ENCODE data around the gene MINDY4.
A peak's percentile ranks its signal among the peaks of the same experiment; 100 is the strongest.

MINDY4 gene

GRCh38 chr7:30916255-30916654 lies 145.0 kb downstream of the MINDY4 start:
- Histone ChIP-seq H3K4me3 (ENCODE audit: low read depth in 1 of 2, low read length in 2 of 2) (no peak overlapping the region), H3K27me3 (ENCODE audit: low read depth, low read length) (no peaks in the 10 kb centered on the region), H3K36me3 (ENCODE audit: control insufficient read depth in 1 of 2, insufficient read depth in 2 of 2, low read length in 2 of 2) (no peaks in the 10 kb centered on the region), H3K4me1 (ENCODE audit: control insufficient read depth in 1 of 2, insufficient read depth in 2 of 2, low read length in 2 of 2) (peaks cover 12 to 57% of the 10 kb centered on the region in 2 donors), H3K27ac (ENCODE audit: low read length) (no peak overlapping the region), H3K9me3 (ENCODE audit: control insufficient read depth in 1 of 2, low read length in 2 of 2) (no peaks in the 10 kb centered on the region)

- no peak overlapping the region for H3K4me3 ChIP-seq (ENCODE audit: low read depth in 1 of 2, low read length in 2 of 2)
- H3K4me1 ChIP-seq (ENCODE audit: control insufficient read depth in 1 of 2, insufficient read depth in 2 of 2, low read length in 2 of 2): peaks cover 12 to 60% of the 10 kb centered on the region in 2 donors
- no peaks in the 10 kb centered on the region for H3K9me3 ChIP-seq (ENCODE audit: control insufficient read depth in 1 of 2, low read length in 2 of 2)
- no peaks in the 10 kb centered on the region for H3K27me3 ChIP-seq (ENCODE audit: low read depth, low read length)
- H3K36me3 ChIP-seq (ENCODE audit: control insufficient read depth in 1 of 2, insufficient read depth in 2 of 2, low read length in 2 of 2): no peaks in the 10 kb centered on the region
- no peak overlapping the region for H3K27ac ChIP-seq (ENCODE audit: low read length)
Observed at GRCh38 chr7:30916767-30917166, 145.6 kb downstream of the MINDY4 start.

- H3K4me1 ChIP-seq (ENCODE audit: control insufficient read depth in 1 of 2, insufficient read depth in 2 of 2, low read length in 2 of 2): peaks cover 12 to 59% of the 10 kb centered on the region in 2 donors
- H3K27ac ChIP-seq (ENCODE audit: low read length): no peak overlapping the region
Observed at GRCh38 chr7:30917216-30917893, 146.1 kb downstream of the MINDY4 start.

DNA sequence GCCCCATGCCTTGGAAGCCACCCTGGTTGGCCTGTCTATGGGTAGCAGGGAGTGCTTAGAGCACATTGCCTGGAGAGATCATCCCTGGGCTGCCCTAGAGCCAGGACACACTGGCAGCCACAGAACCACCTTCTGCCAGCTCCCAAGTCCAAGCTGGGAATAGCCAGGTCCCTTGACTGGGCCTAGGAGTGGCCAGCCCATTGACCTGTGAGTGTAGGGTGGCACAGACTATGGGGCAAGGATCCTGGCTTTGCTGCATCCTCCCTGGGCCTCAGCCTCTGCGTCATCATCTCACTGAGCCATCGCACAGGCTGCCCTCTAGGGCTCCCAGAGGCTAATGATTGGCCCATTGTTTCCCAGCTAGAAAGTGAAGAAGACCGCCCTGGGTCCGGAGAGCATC lies 147.5 kb downstream of the MINDY4 start:
- peaks cover 12 to 50% of the 10 kb centered on the region in 2 donors for H3K4me1 ChIP-seq (ENCODE audit: control insufficient read depth in 1 of 2, insufficient read depth in 2 of 2, low read length in 2 of 2)
- H3K36me3 ChIP-seq (ENCODE audit: control insufficient read depth in 1 of 2, insufficient read depth in 2 of 2, low read length in 2 of 2): peaks cover 0 to 6% of the 10 kb centered on the region in 2 donors
- no peaks in the 10 kb centered on the region for H3K27me3 ChIP-seq (ENCODE audit: low read depth, low read length)
- no peaks in the 10 kb centered on the region for H3K9me3 ChIP-seq (ENCODE audit: control insufficient read depth in 1 of 2, low read length in 2 of 2)
- H3K27ac ChIP-seq (ENCODE audit: low read length): no peak overlapping the region
- no peak overlapping the region for H3K4me3 ChIP-seq (ENCODE audit: low read depth in 1 of 2, low read length in 2 of 2)

More at GRCh38 chr7:30917216-30917893, 146.1 kb downstream of the MINDY4 start:
- H3K9me3 ChIP-seq (ENCODE audit: control insufficient read depth in 1 of 2, low read length in 2 of 2): no peaks in the 10 kb centered on the region
- no peak overlapping the region for H3K4me3 ChIP-seq (ENCODE audit: low read depth in 1 of 2, low read length in 2 of 2)
- no peaks in the 10 kb centered on the region for H3K27me3 ChIP-seq (ENCODE audit: low read depth, low read length)
- H3K36me3 ChIP-seq (ENCODE audit: control insufficient read depth in 1 of 2, insufficient read depth in 2 of 2, low read length in 2 of 2): no peaks in the 10 kb centered on the region

GRCh38 chr7:30920021-30920583 lies 148.9 kb downstream of the MINDY4 start:
- Histone ChIP-seq H3K27ac (ENCODE audit: low read length) (peak overlapping the region; percentile 23), H3K27me3 (ENCODE audit: low read depth, low read length) (no peaks in the 10 kb centered on the region), H3K9me3 (ENCODE audit: control insufficient read depth in 1 of 2, low read length in 2 of 2) (no peaks in the 10 kb centered on the region), H3K36me3 (ENCODE audit: control insufficient read depth in 1 of 2, insufficient read depth in 2 of 2, low read length in 2 of 2) (peaks cover 8 to 20% of the 10 kb centered on the region in 2 donors), H3K4me3 (ENCODE audit: low read depth in 1 of 2, low read length in 2 of 2) (no peak overlapping the region), H3K4me1 (ENCODE audit: control insufficient read depth in 1 of 2, insufficient read depth in 2 of 2, low read length in 2 of 2) (peaks cover 12 to 38% of the 10 kb centered on the region in 2 donors)

DNA sequence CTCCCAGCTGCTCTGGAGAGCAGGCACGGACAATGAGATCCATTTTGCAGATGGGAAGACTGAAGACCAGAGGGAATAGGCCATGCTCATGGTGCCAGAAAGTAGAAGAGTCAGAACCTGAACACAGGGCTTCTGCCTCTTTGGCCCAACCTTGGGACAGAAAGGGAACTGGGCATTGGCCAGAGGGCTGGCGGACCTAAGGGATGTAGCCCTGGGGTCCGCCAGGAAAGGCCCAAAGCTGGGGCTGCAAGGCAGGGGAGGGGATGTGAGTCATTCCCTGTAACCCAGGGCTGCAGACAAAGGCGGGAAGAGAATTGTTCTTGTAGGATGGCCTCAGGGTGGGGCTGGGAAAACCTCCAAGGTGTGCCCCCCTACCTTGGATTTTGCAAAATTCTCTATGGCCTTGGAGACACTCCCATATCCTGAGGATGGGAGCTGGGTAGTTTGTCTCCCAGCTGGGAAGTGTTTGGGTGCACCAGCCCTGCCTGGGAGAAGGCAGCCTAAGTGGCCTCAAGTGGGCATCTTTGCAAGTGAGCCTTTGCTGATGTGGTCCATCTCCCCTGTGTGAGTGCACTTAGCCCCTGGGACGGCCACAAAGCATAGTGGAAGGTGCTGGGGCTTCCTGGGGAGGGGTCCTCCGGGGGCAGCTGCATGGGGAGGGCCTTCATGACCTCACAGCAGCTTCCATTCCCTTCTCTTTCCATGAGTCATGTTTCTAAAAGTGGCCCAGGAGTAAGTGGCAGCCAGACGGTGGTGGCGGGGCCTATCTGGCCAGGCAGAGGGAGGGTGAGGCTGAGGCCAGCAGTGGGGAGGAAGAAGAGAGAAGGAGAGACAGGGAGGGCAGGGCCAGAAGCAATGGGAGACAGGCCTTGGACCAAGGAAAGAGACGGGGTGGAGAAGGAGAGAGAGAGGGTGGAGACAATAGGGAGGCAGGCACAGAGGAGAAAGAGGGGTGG lies 149.6 kb downstream of the MINDY4 start:
- Histone ChIP-seq H3K9me3 (ENCODE audit: control insufficient read depth in 1 of 2, low read length in 2 of 2) (no peaks in the 10 kb centered on the region), H3K27me3 (ENCODE audit: low read depth, low read length) (no peaks in the 10 kb centered on the region), H3K4me1 (ENCODE audit: control insufficient read depth in 1 of 2, insufficient read depth in 2 of 2, low read length in 2 of 2) (peaks cover 12 to 34% of the 10 kb centered on the region in 2 donors), H3K4me3 (ENCODE audit: low read depth in 1 of 2, low read length in 2 of 2) (no peak overlapping the region), H3K36me3 (ENCODE audit: control insufficient read depth in 1 of 2, insufficient read depth in 2 of 2, low read length in 2 of 2) (peaks cover 8 to 27% of the 10 kb centered on the region in 2 donors), H3K27ac (ENCODE audit: low read length) (peak overlapping the region; percentile 23)

DNA sequence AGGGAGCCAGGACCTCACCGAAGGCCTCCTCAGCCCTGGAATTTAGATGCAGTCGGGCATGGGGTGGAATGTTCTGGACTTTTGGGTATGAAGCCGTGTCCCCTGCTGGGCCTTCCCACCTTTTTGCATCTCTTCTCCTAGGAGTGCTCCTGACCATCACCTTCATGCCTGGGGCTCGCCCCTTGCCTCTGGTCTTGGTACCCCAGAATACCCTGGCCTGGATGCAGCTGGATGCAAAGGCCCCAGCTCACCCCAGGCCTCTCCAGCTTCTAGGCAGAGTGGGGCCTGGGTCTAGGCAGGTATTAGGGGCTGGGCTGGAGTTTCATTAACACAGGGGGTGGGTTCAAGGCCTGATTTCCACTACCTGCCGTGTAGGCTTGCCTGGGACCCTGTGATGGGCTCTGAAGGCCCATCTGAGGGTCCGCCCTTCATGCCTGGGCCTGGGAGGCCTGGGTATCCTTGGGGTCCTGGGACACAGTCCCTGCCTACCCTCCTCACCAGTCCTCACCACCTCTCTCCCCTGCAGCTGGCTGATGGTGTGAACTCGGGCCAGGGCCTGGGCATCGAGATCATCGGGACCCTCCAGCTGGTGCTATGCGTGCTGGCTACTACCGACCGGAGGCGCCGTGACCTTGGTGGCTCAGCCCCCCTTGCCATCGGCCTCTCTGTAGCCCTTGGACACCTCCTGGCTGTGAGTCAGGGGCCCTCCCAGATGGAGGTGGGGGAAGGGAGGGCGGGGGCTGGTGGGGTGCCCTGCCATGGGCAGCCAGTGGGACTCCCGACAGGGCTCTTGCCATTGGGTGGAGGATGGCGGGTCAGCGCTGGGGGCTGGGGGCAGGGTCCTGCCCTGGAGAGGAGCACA lies 150.6 kb downstream of the MINDY4 start:
- Histone ChIP-seq H3K36me3 (ENCODE audit: control insufficient read depth in 1 of 2, insufficient read depth in 2 of 2, low read length in 2 of 2) (peaks cover 8 to 35% of the 10 kb centered on the region in 2 donors), H3K4me3 (ENCODE audit: low read depth in 1 of 2, low read length in 2 of 2) (no peak overlapping the region), H3K9me3 (ENCODE audit: control insufficient read depth in 1 of 2, low read length in 2 of 2) (peaks cover 2 to 3% of the 10 kb centered on the region in 2 donors), H3K4me1 (ENCODE audit: control insufficient read depth in 1 of 2, insufficient read depth in 2 of 2, low read length in 2 of 2) (peaks cover 12 to 26% of the 10 kb centered on the region in 2 donors), H3K27ac (ENCODE audit: low read length) (no peak overlapping the region), H3K27me3 (ENCODE audit: low read depth, low read length) (no peaks in the 10 kb centered on the region)

GRCh38 chr7:30922596-30922995 lies 151.4 kb downstream of the MINDY4 start:
- peaks cover 8 to 10% of the 10 kb centered on the region in 2 donors for H3K9me3 ChIP-seq (ENCODE audit: control insufficient read depth in 1 of 2, low read length in 2 of 2)
- no peak overlapping the region for H3K4me3 ChIP-seq (ENCODE audit: low read depth in 1 of 2, low read length in 2 of 2)
- no peaks in the 10 kb centered on the region for H3K27me3 ChIP-seq (ENCODE audit: low read depth, low read length)
- peaks cover 8 to 44% of the 10 kb centered on the region in 2 donors for H3K36me3 ChIP-seq (ENCODE audit: control insufficient read depth in 1 of 2, insufficient read depth in 2 of 2, low read length in 2 of 2)
- H3K4me1 ChIP-seq (ENCODE audit: control insufficient read depth in 1 of 2, insufficient read depth in 2 of 2, low read length in 2 of 2): peaks cover 12 to 19% of the 10 kb centered on the region in 2 donors
- H3K27ac ChIP-seq (ENCODE audit: low read length): no peak overlapping the region

- no peak overlapping the region for H3K4me3 ChIP-seq (ENCODE audit: low read depth in 1 of 2, low read length in 2 of 2)
- H3K27me3 ChIP-seq (ENCODE audit: low read depth, low read length): no peaks in the 10 kb centered on the region
- H3K9me3 ChIP-seq (ENCODE audit: control insufficient read depth in 1 of 2, low read length in 2 of 2): peaks cover 8 to 10% of the 10 kb centered on the region in 2 donors
- H3K4me1 ChIP-seq (ENCODE audit: control insufficient read depth in 1 of 2, insufficient read depth in 2 of 2, low read length in 2 of 2): peaks cover 12 to 19% of the 10 kb centered on the region in 2 donors
- no peak overlapping the region for H3K27ac ChIP-seq (ENCODE audit: low read length)
- peaks cover 8 to 45% of the 10 kb centered on the region in 2 donors for H3K36me3 ChIP-seq (ENCODE audit: control insufficient read depth in 1 of 2, insufficient read depth in 2 of 2, low read length in 2 of 2)
Observed at GRCh38 chr7:30923009-30923773, 152.0 kb downstream of the MINDY4 start.

DNA sequence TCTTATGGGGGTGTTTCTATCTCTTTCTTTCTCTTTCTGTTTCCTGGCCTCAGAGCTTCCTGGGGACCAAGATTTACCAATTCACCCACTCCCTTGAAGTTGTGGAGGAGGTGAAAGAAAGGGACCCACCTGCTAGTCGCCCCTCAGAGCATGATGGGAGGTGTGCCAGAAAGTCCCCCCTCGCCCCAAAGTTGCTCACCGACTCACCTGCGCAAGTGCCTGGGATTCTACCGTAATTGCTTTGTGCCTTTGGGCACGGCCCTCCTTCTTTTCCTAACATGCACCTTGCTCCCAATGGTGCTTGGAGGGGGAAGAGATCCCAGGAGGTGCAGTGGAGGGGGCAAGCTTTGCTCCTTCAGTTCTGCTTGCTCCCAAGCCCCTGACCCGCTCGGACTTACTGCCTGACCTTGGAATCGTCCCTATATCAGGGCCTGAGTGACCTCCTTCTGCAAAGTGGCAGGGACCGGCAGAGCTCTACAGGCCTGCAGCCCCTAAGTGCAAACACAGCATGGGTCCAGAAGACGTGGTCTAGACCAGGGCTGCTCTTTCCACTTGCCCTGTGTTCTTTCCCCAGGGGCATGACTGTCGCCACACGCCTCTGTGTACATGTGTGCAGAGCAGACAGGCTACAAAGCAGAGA lies 152.7 kb downstream of the MINDY4 start:
- Histone ChIP-seq H3K9me3 (ENCODE audit: control insufficient read depth in 1 of 2, low read length in 2 of 2) (peaks cover 8 to 10% of the 10 kb centered on the region in 2 donors), H3K4me1 (ENCODE audit: control insufficient read depth in 1 of 2, insufficient read depth in 2 of 2, low read length in 2 of 2) (peaks cover 12 to 19% of the 10 kb centered on the region in 2 donors), H3K27me3 (ENCODE audit: low read depth, low read length) (no peaks in the 10 kb centered on the region), H3K27ac (ENCODE audit: low read length) (no peak overlapping the region), H3K4me3 (ENCODE audit: low read depth in 1 of 2, low read length in 2 of 2) (no peak overlapping the region), H3K36me3 (ENCODE audit: control insufficient read depth in 1 of 2, insufficient read depth in 2 of 2, low read length in 2 of 2) (peaks cover 8 to 45% of the 10 kb centered on the region in 2 donors)
